RWPE1 (cell line): Measurements from ENCODE around the gene NUAK2.
A peak's percentile ranks its signal among the peaks of the same experiment; 100 is the strongest.
"Not testable (repeated sequence)": the region's sequence is repeated elsewhere in the genome, so short reads cannot be mapped to it uniquely, and the experiment has no call there.

Source experiments
- CTCF ChIA-PET: fragments of 350-600 bp; sonication (Branson Sonifier 250); formaldehyde crosslinking; extraction: SDS; loops from one replicate; lab custom pipeline; 2021; lab: Yijun Ruan, JAX
- POLR2A ChIA-PET: fragments of 400-600 bp; formaldehyde crosslinking; extraction: SDS; loops from one replicate; lab custom pipeline; 2020; ENCODE audit warnings: antibody characterized with exemption; ENCODE audit not compliant: low non-redundant PET; lab: Yijun Ruan, JAX
- DNase-seq: peaks from one replicate; pipeline ENCODE4 v3.0.0; 2012; ENCODE audit warnings: low spot score
- H3K27ac ChIP-seq: fragments of 450-650 bp; 2 replicates; pipeline ENCODE4 v1.5.1; 2017
- CTCF ChIP-seq: fragments of 450-650 bp; conservative IDR thresholded peaks from 2 replicates; pipeline ENCODE4 v1.5.1; 2017; ENCODE audit warnings: low read depth, mild to moderate bottlenecking

The NUAK2 gene

GRCh38 chr1:205321162-205321958 lies at the start of gene NUAK2:
Gene NUAK2 (minus strand): TSS chr1:205321745. CDS start chr1:205321628, 117 bp downstream.
- peak within 1 kb of the TSS; percentile 98 for H3K27ac ChIP-seq
- DNase-seq, result peak; percentile 96
- TF ChIP-seq CTCF, result peak; percentile 33
- ChIA-PET POLR2A (interaction anchor here (0.6 to 5.3 kb wide), 5 partner anchors 20 to 327 kb away, joined by 3 to 26 read pairs (median 4); no protein-coding TSS in a partner anchor), CTCF (interaction anchor here (0.6 to 17.7 kb wide), 20 partner anchors 9 to 1291 kb away, joined by 3 to 622 read pairs (median 4); no protein-coding TSS in a partner anchor)

GRCh38 chr1:205370780-205371179 lies 49.2 kb upstream of the NUAK2 start:
- no peak for TF ChIP-seq CTCF
- no peak for DNase-seq

GRCh38 chr1:205369701-205370123 lies 48.2 kb upstream of the NUAK2 start:
- ChIA-PET POLR2A (no interaction called here), CTCF (interaction anchor here (3.0 kb wide), 1 partner anchor 15 kb away, joined by 11 read pairs; no protein-coding TSS in a partner anchor)
- DNase-seq, result no peak
- no peak for TF ChIP-seq CTCF
- no peak overlapping the region for H3K27ac ChIP-seq

More at GRCh38 chr1:205370780-205371179, 49.2 kb upstream of the NUAK2 start:
- no peak overlapping the region for H3K27ac ChIP-seq
- CTCF ChIA-PET, result no interaction called here
- POLR2A ChIA-PET, result no interaction called here

GRCh38 chr1:205368478-205368877 lies 46.9 kb upstream of the NUAK2 start:
- CTCF ChIA-PET, result interaction anchor here (0.6 to 3.0 kb wide), 2 partner anchors 14 to 20 kb away, joined by 3 to 11 read pairs; no protein-coding TSS in a partner anchor
- no peak for DNase-seq
- TF ChIP-seq CTCF, result no peak
- H3K27ac ChIP-seq, result no peak overlapping the region
- POLR2A ChIA-PET, result no interaction called here

GRCh38 chr1:205365945-205366463 lies 44.5 kb upstream of the NUAK2 start:
- ChIA-PET POLR2A (interaction anchor here (0.6 kb wide), 1 partner anchor 409 kb away, joined by 3 read pairs; no protein-coding TSS in a partner anchor), CTCF (interaction anchor here (1.2 to 1.8 kb wide), 2 partner anchors 12 to 120 kb away, joined by 5 to 14 read pairs; no protein-coding TSS in a partner anchor)
- DNase-seq, result no peak
- no peak for TF ChIP-seq CTCF
- no peak overlapping the region for H3K27ac ChIP-seq

GRCh38 chr1:205365086-205365485 lies 43.5 kb upstream of the NUAK2 start:
- POLR2A ChIA-PET, H3K27ac ChIP-seq, CTCF ChIA-PET, DNase-seq: not testable (repeated sequence)
